Spleen (tissue), 7 donors: ENCODE results near the gene ALK.

Experiments used
- CTCF ChIP-seq, 11 experiments: fragments of 200-600 bp in 7 of 11; fragments of 450-650 bp in 4 of 11; sonication (generic) in 4 of 11; IDR thresholded peaks in 8 of 11; conservative IDR thresholded peaks in 3 of 11; 1 replicate in 7 of 11; 2 replicates in 4 of 11; pipeline versions ENCODE4 v1.4.0 to v1.8.0; 2016 to 2021; ENCODE audit warnings: antibody characterized with exemption in 11 of 11, inconsistent platforms in 4 of 11, mild to moderate bottlenecking in 1 of 11
- POLR2A ChIP-seq, 3 donors: fragments of 450-650 bp; IDR thresholded peaks; one replicate each; pipeline ENCODE4 v1.5.1; 2017; ENCODE audit warnings: antibody characterized with exemption in 3 of 3, mild to moderate bottlenecking in 1 of 3
- POLR2AphosphoS5 ChIP-seq, 3 donors: sonication (generic); formaldehyde crosslinking; IDR thresholded peaks; one replicate each; pipeline ENCODE4 v1.5.1; 2017; ENCODE audit warnings: antibody characterized with exemption in 3 of 3
- donor health status: DM: no; HTN: no; CAD: no; lungs with moderate emphysema.
- donor health status: DM: no; HTN: no; CAD: no.
- donor health status: DM: no; HTN: no; CAD: no.

GRCh38 chr2:29519338-29519925, 402.0 kb downstream of the ALK start:
- TF ChIP-seq CTCF (IDR thresholded peaks at IDR 0.05 in 8 of 11, conservative IDR thresholded peaks at IDR 0.05 in 3 of 11) (no peak), POLR2AphosphoS5 (IDR thresholded peaks at IDR 0.05) (no peak), POLR2A (IDR thresholded peaks at IDR 0.05) (no peak)
